Neural progenitor cell (in vitro differentiated cells): ENCODE measurements around the gene HS3ST5.

Experiments
- EZH2 ChIP-seq: fragments of 200-600 bp; sonication (generic); IDR thresholded peaks from 2 replicates; pipeline ENCODE4 v1.6.1; 2017; ENCODE audit warnings: antibody characterized with exemption, mild to moderate bottlenecking, moderate library complexity
- EZH2phosphoT487 ChIP-seq: fragments of 200-600 bp; sonication (generic); IDR thresholded peaks from 2 replicates; pipeline ENCODE4 v1.6.1; 2017; ENCODE audit warnings: antibody characterized with exemption
- TF ChIP-seq, protein P1 (sequence below): fragments of 200-600 bp; sonication (generic); IDR thresholded peaks from 2 replicates; pipeline ENCODE4 v1.5.1; 2017; ENCODE audit warnings: antibody characterized with exemption, mild to moderate bottlenecking

DNA sequence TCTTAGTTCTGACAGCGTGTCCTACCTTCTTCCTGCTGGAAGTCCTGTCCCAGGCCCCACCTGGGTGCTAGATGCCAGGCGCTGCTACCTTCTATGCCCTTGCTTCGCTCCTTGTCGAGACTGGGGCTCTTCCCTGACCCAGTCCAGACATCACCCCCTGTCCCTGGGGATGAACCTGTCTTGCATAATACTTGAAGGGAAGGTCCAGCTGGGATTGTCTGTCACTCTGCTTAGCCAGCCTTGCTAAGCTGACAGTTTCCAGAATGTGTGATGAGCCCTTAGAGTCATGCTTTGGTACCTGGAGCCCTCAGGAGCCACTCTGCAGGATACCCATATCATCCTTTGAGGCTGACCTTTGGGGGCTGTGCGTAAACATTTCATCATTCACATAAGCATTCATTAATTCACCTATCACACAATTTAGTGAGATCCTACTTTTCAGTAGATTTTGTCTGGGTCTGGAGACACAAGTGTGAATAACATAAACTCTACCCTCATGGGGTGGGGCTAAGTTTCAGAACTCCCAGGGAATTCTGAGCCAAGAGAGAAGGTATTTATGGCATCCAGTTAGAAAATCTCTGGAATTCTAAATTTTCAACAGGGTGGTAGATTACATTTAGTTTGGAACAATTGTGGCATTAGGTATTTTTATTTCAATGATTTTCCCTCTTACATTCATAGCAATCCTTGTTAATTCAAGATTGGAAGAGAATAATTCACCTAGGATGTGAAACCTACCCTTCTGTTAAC, 220.7 kb downstream of the HS3ST5 start:
- TF ChIP-seq, protein P1, sequence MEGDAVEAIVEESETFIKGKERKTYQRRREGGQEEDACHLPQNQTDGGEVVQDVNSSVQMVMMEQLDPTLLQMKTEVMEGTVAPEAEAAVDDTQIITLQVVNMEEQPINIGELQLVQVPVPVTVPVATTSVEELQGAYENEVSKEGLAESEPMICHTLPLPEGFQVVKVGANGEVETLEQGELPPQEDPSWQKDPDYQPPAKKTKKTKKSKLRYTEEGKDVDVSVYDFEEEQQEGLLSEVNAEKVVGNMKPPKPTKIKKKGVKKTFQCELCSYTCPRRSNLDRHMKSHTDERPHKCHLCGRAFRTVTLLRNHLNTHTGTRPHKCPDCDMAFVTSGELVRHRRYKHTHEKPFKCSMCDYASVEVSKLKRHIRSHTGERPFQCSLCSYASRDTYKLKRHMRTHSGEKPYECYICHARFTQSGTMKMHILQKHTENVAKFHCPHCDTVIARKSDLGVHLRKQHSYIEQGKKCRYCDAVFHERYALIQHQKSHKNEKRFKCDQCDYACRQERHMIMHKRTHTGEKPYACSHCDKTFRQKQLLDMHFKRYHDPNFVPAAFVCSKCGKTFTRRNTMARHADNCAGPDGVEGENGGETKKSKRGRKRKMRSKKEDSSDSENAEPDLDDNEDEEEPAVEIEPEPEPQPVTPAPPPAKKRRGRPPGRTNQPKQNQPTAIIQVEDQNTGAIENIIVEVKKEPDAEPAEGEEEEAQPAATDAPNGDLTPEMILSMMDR = no peak
- TF ChIP-seq EZH2 = no peak
- no peak for TF ChIP-seq EZH2phosphoT487
